ENCODE measurements around the gene IMMP2L.
"Not testable (repeated sequence)": the region's sequence is repeated elsewhere in the genome, so short reads cannot be mapped to it uniquely, and the experiment has no call there.

DNA sequence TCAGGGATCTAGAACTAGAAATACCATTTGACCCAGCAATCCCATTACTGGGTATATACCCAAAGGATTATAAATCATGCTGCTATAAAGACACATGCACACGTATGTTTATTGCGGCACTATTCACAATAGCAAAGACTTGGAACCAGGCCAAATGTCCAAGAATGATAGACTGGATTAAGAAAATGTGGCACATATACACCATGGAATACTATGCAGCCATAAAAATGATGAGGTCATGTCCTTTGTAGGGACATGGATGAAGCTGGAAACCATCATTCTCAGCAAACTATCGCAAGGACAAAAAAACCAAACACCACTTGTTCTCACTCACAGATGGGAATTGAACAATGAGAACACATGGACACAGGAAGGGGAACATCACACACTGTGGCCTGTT lies 96.5 kb downstream of the IMMP2L start:
- TF ChIP-seq, protein P1, sequence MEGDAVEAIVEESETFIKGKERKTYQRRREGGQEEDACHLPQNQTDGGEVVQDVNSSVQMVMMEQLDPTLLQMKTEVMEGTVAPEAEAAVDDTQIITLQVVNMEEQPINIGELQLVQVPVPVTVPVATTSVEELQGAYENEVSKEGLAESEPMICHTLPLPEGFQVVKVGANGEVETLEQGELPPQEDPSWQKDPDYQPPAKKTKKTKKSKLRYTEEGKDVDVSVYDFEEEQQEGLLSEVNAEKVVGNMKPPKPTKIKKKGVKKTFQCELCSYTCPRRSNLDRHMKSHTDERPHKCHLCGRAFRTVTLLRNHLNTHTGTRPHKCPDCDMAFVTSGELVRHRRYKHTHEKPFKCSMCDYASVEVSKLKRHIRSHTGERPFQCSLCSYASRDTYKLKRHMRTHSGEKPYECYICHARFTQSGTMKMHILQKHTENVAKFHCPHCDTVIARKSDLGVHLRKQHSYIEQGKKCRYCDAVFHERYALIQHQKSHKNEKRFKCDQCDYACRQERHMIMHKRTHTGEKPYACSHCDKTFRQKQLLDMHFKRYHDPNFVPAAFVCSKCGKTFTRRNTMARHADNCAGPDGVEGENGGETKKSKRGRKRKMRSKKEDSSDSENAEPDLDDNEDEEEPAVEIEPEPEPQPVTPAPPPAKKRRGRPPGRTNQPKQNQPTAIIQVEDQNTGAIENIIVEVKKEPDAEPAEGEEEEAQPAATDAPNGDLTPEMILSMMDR (conservative IDR thresholded peaks at IDR 0.05; ENCODE audit: low read depth, low read length) = not testable (repeated sequence)
- not testable (repeated sequence) for TF ChIP-seq EZH2phosphoT487 (IDR thresholded peaks at IDR 0.05; ENCODE audit: borderline replicate concordance, low read length); EZH2 (IDR thresholded peaks at IDR 0.05; ENCODE audit: low read length, unreplicated experiment)
